Measurements from ENCODE around the gene MEGF11. TPM values are rescaled to one million over a fixed set of nuclear protein-coding genes. Genes with fewer than 3 reads are reported as not detected.

Gene MEGF11
- total RNA-seq, 4 donors from 2014 or later: 0.87 to 7.3 (median 4.9) TPM

GRCh38 chr15:66075947-66076346 lies 177.6 kb downstream of the MEGF11 start:
- no peaks in the 10 kb centered on the region for H3K4me1 ChIP-seq
- no peaks in the 10 kb centered on the region for H3K36me3 ChIP-seq
- 86 to 89% methylated on average over 1 of the region's 1 CpG for whole genome bisulfite sequencing, 2 donors
- H3K27ac ChIP-seq: no peak overlapping the region
- no peak overlapping the region for H3K4me3 ChIP-seq
- TF ChIP-seq CTCF (IDR thresholded peaks at IDR 0.05) (no peak), POLR2A (IDR thresholded peaks at IDR 0.05) (no peak), EP300 (IDR thresholded peaks at IDR 0.05) (no peak)
- no peak for DNase-seq (ENCODE audit: low spot score in 2 of 2)
- no peaks in the 10 kb centered on the region for H3K9me3 ChIP-seq
- H3K27me3 ChIP-seq: peaks cover 2 to 27% of the 10 kb centered on the region in 2 donors

GRCh38 chr15:66072616-66073361 lies 180.8 kb downstream of the MEGF11 start:
- no peak overlapping the region for H3K27ac ChIP-seq
- no peak overlapping the region for H3K4me3 ChIP-seq
- DNase-seq (ENCODE audit: low spot score in 2 of 2): no peak
- H3K36me3 ChIP-seq: no peaks in the 10 kb centered on the region
- 39 to 47% methylated on average over 10 to 11 of the region's 11 CpGs for WGBS, 2 donors
- no peak for TF ChIP-seq POLR2A (IDR thresholded peaks at IDR 0.05)
- no peak for TF ChIP-seq EP300 (IDR thresholded peaks at IDR 0.05)
- no peak for TF ChIP-seq CTCF (IDR thresholded peaks at IDR 0.05)
- no peaks in the 10 kb centered on the region for H3K4me1 ChIP-seq
- H3K27me3 ChIP-seq: peaks cover 2 to 3% of the 10 kb centered on the region in 2 donors
- H3K9me3 ChIP-seq: no peaks in the 10 kb centered on the region

GRCh38 chr15:66071921-66072295 lies 181.6 kb downstream of the MEGF11 start:
- DNase-seq (ENCODE audit: low spot score in 2 of 2): no peak
- Histone ChIP-seq H3K27me3 (peaks cover 0 to 4% of the 10 kb centered on the region in 2 donors), H3K9me3 (no peaks in the 10 kb centered on the region), H3K4me3 (no peak overlapping the region), H3K4me1 (no peaks in the 10 kb centered on the region), H3K27ac (no peak overlapping the region), H3K36me3 (no peaks in the 10 kb centered on the region)
- 75% methylated on average over 7 of the region's 7 CpGs for whole genome bisulfite sequencing, 2 donors
- no peak for TF ChIP-seq POLR2A (IDR thresholded peaks at IDR 0.05)
- no peak for TF ChIP-seq EP300 (IDR thresholded peaks at IDR 0.05)
- no peak for TF ChIP-seq CTCF (IDR thresholded peaks at IDR 0.05)

DNA sequence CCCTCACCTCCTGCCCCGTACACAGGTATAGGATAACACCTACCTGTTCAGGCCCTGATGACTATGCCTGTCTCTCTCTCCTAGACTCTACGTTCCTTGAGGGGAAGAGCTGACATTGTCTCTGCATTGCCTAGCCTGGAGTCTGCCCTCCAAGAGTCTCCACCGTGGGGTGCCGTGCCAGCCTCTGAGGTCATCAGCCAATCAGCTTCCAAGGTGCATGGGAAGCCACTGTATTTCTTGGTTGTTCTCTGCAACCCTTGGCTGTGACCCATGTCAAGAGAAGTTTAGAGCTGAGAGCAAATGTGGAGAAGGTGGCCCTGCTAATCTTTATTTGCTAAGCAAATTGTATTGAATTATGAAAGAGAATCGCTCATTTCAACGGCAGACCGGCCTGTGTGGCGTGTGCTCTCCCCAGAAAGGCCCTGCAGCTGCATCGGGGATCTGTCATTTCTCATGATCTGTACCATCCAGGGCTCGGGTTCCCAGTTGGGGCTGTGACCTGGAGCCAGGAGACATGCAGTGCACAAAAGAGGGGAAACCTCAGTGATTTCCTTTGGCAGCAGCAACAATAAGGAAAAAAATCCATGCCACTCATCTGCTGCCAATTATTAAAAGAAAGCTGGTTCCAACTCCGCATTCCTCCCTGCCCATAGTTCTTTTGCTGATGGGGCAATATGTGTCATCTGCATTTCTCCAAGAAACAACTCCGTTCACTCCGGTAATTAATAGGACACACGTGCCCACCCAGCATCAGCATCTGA lies 182.2 kb downstream of the MEGF11 start:
- H3K27me3 ChIP-seq: peaks cover 4% of the 10 kb centered on the region in 2 donors
- H3K4me3 ChIP-seq: no peak overlapping the region
- no peaks in the 10 kb centered on the region for H3K9me3 ChIP-seq
- WGBS, 2 donors: 80 to 84% methylated on average over 14 of the region's 14 CpGs
- no peaks in the 10 kb centered on the region for H3K4me1 ChIP-seq
- no peak overlapping the region for H3K27ac ChIP-seq
- DNase-seq (ENCODE audit: low spot score in 2 of 2): no peak
- TF ChIP-seq POLR2A (IDR thresholded peaks at IDR 0.05) (no peak), CTCF (IDR thresholded peaks at IDR 0.05) (no peak), EP300 (IDR thresholded peaks at IDR 0.05) (no peak)
- H3K36me3 ChIP-seq: no peaks in the 10 kb centered on the region
